A204.1 (cell line): ENCODE measurements around the gene MED29.

Experiments used
- FAIRE-seq: peaks from 2 replicates; lab custom pipeline; 2012; peaks lifted over from hg19 to GRCh38; lab: Jason Lieb, UNC

MED29 gene

GRCh38 chr19:39399668-39400050 is 8.5 kb downstream of the MED29 start:
- no peak for FAIRE-seq

GRCh38 chr19:39400061-39400460 is 8.9 kb downstream of the MED29 start:
- FAIRE-seq = no peak

DNA sequence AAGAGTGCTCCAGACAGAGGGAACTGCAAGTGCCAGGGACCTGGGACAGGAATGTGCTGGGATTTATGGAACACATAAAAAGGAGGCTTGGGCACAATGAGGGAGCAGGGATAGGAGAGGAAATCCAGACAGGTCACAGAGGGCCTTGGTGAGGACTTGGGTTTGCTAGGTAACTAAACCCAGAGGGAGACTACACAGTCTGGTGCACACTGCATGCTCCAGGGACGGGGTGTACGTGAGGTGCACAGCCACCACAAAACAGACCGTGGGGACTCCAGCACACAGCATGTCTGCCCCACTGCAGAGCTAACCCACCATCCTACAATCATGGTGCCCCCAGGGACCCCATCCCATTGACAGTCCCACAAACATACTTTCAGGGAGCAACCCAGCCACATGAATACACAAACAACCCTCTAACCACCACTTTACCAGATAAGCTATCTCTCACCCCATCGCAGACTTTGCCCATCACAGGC is 9.9 kb downstream of the MED29 start:
- FAIRE-seq = no peak

DNA sequence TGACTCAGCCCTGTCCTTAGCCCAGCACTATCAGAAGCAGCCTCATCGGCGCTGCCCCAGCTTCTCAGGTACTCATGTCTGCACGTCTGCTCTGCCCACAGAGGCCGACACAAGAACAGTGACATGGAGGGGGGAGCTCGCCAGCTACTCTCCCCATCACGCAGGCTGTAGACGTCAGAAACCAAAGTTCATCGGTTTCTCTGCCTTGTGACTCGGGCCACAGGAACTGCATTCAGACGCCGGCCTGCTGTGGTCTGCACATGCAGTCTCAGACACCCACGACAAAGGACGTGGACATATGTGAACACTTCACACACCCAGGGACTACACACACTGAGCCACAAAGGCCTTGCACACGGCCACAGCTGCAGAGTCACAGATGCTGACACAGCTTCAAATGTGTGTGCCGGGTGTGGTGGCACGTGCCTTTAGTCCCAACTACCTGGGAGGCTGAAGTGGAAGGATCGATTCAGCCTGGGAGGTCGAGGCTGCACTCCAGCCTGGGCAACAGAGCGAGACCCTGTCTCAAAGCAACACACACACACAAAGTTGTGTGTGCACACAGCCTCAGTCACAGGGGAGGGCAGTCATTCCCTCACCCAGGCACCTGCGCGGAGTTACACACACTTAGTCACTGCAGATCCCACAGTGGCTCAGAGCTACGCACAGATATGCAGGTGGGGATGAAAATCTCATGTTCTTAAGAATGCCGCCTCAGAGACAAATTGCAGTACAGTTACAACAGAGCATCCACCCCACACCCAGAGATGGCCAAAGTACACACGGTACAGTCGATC is 10.6 kb downstream of the MED29 start:
- no peak for FAIRE-seq

GRCh38 chr19:39402346-39403300 is 11.4 kb downstream of the MED29 start:
- FAIRE-seq = no peak

- no peak for FAIRE-seq
Measured at GRCh38 chr19:39403331-39404312, 12.4 kb downstream of the MED29 start.

GRCh38 chr19:39405261-39405957 is 14.2 kb downstream of the MED29 start:
- FAIRE-seq = no peak

DNA sequence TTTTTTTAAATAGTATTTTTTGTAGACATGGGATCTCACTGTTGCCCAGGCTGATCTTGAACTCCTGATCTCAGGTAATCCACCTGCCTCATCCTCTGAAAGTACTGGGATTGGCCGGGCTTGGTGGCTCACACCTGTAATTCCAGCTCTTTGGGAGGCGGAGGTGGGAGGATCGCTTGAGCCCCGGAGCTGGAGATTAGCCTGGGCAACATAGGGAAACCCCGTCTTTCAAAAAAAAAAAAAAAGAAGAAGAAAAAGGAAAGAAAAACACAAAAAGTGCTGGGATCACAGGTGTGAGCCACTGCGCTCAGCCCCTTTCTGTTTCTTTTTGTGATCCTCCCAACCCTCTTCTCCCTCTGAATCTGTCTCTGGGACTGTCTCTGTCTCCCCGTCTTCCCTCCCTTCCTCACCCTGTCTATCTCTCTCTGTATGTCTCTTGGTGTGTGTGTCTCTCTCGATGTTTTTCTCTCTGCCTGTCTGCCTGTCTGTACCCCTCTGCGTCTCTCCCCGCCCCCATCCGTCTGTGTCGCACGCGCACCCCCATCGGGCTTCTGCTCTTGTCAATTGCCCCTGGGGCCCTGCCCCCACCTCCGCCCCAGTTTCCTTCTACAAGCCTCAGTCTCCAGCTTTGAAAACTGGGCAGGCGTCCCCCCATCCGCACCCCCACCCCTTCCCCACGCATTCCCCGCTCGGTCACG is 14.9 kb downstream of the MED29 start:
- FAIRE-seq = no peak

- FAIRE-seq = no peak
Measured at GRCh38 chr19:39406656-39407409, 15.7 kb downstream of the MED29 start, which contains the start of gene ZFP36. ZFP36 (plus strand) TSS chr19:39406847; CDS start chr19:39406905, 58 bp downstream.

DNA sequence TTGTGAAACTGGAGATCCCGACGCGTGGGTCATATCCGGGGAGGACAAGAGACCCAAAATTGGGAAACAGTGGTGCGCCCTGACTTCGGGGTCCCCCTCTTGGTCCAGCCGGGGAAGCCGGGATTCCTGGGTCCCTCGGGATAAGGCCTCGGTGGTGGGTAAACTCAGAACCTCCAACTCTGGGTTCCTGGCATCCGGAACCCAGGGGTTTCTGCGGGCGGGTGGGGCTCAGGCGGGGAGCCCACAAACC is 16.2 kb downstream of the MED29 start:
- no peak for FAIRE-seq

- FAIRE-seq = no peak
Measured at GRCh38 chr19:39407660-39408391, 16.6 kb downstream of the MED29 start.

- no peak for FAIRE-seq
Measured at GRCh38 chr19:39408392-39409207, 17.4 kb downstream of the MED29 start.

- no peak for FAIRE-seq
Measured at GRCh38 chr19:39409208-39410016, 18.2 kb downstream of the MED29 start.

DNA sequence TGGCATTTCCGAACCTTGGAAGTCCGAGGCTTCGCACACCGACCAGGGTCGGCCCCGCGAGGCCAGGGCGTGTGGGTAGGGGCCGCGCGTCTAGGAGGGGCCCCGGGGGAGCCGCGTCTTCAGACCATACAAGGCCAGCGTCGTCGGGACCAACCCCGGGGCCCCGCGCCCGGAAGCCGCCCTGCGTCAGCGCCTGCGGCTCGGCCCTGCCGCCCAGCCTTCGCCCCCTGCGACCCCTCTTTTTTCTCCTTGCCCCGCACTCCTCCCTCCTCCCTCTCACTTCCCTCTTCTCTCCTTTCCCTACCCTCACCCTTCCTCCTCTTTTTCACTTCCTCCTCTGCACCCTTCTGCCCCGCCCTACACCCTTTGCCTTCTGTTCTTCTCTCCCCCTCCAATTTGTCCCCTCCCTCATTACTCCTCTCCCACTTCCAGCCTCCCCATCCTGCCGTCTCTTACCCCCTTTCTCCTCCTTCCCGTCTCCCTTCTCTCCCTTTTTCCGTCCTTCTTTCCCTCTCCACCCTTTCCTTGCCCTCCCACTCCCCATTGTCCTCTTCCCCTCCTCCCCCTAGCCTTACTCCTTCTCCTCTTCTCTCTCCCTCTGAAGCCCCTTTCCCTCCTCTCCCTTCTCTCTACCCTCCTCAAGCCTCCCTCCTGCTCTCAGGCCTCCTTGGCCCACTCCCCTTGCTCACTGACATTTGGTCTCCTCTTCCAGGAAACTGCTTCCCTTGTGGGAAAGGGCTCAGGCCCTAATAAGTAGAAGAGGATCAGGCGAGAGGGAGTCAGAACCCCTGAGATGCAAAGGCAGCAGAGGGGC is 19.0 kb downstream of the MED29 start:
- FAIRE-seq = no peak

DNA sequence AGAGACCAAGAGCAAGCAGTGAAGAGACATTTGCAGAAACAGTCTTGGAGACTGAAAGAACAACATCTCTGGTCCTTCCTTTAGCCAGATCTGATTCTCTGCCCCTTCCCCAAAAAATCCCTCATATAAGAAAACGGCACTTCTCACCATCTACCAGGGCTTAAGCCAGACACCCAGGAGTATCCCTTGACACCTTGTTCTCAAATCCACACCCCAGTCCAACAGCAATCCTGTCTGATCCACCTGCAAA is 19.6 kb downstream of the MED29 start:
- FAIRE-seq = no peak

DNA sequence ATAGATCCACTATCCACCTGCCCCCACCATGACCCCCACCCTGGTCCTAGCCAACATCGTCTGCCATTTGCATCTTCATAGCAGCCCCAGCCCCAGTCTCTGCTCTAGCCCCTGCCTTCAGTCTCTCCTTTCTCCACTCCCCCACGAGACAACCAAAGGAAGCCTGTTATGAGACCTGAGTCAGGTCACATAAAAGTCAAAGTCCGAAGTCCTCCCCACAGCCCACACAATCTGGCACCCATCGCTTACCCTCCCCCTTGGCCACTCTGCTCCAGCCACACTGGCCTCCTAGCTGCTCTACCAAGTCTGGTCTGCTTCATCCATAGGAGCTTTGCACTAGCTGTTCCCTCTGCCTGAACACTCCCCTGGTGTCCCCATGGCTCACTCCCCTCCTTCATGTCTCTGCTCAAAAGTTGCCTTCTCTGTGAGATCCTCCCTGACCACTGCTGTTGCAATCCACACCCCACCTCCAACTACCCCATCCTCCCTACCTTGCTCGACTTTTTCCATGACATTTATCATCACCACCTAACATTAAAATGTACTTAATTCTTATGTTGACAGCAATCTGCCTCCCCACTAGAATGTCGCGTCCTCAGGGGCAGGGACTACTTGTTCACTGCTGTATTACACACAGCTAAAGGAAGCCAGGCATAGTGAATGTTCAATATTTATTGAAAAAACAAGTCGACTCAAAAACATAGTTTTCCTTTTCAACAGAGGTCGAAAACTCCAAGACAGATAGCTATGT is 20.1 kb downstream of the MED29 start:
- no peak for FAIRE-seq

- FAIRE-seq = no peak
Measured at GRCh38 chr19:39411832-39412099, 20.6 kb downstream of the MED29 start.
